GM21381 (cell line): ENCODE data around the gene BTF3.
"Not testable (repeated sequence)": the region's sequence is repeated elsewhere in the genome, so short reads cannot be mapped to it uniquely, and the experiment has no call there.

ENCODE experiments used
- ATAC-seq: cut with Tn5 transposase; IDR thresholded peaks from one replicate; pipeline ENCODE4 v1.9.1; 2021; ENCODE audit warnings: mild to moderate bottlenecking, moderate library complexity; ENCODE audit not compliant: unreplicated experiment

BTF3 gene

DNA sequence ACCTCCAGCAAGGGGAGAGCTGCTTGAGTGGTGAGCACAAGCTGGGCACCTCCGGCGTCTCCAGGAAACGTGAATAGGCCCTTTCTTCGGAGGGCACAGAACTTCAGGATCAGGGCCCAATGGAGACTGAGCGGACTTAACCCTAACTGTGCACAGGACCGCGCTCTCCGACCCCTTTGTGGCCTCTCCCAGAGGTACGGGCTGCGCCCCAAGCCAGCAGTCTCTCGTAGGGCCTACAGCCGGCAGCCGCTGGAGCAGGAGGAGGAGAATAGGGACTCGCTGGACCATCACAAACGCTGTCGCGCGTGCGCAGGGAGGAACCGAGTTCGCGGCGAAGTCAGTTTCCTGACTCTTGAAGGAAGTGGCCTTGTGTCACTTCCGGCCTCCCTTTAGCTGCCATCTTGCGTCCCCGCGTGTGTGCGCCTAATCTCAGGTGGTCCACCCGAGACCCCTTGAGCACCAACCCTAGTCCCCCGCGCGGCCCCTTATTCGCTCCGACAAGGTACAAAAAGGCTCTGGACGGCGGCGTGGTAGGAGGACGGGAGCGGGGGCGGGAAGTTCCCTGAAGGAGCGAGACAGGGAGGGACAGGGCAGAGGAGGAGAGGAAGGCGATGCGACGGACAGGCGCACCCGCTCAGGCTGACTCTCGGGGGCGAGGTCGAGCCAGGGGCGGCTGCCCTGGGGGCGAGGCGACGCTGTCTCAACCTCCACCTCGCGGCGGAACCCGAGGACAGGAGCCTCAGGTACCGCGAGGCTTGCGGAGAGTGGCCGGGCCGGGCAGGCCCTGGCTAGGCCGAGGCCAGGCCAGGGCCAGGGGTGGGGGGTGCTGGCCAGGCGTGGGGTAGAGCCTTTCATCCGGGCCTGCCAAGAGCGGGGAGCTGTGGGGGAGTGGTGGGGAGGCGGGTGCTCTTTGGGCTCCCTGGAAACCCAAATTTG, at the start of gene BTF3:
BTF3 (plus strand) TSS at position 386 of the 936 bp plus-strand sequence; CDS start at position 612, 226 bp downstream.
- ATAC-seq, result peak; percentile 94

DNA sequence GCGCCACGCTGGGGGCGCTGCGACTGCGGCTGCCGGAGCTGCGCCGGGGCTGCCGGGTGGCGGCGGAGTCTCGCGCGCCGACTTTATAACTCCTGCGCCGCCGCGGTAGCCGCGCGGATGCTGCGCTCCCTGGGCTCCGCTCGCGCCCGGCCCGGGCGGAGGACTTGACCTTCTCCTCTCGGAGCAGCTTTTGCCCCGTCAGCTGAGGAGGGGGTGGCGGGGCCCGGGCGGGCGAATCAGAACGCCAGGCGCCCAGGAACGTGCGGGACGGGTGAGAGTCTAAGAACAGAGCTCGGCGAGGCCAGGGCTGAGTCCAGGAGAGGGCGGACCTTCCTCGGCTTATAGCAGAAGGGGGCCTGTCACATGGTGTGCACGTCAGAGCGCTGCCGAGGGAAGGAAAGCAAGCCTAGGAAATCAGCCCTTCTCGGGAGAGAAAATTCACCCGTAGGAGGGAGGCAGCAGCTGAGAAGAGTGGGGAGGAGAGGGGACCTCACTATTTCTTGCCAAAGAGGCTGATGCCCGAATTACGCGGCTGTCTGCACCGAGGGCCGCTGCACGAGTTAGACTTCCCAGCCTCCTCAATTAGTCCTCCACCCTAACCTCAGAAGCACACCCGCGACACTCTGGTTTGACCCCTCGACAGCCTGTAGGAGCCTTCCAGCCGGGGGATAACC, 49.6 kb upstream of the BTF3 start, which contains the start of gene FOXD1:
FOXD1 (minus strand) TSS at position 315 of the 674 bp plus-strand sequence. CDS start 415 bp downstream, outside the sequence.
- ATAC-seq, result no peak

DNA sequence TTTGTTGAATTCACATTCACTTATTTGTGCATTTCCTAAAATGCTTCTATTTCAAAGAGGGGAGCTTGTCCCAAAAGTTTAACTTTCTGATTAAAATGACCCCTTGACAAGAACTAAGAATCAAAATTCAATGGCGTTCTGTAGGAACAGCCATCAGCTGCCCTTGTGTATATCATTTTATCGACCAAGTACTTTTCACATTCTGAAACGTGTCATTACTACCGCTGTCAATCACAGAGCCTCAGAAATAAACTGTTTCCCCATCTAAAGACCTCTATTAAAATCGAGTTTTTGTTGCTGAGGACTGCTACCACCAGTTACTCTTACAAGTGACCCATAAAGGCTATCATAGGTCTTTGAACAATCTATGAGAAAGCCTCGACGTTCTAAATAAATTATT, 48.1 kb upstream of the BTF3 start:
- ATAC-seq, result no peak

DNA sequence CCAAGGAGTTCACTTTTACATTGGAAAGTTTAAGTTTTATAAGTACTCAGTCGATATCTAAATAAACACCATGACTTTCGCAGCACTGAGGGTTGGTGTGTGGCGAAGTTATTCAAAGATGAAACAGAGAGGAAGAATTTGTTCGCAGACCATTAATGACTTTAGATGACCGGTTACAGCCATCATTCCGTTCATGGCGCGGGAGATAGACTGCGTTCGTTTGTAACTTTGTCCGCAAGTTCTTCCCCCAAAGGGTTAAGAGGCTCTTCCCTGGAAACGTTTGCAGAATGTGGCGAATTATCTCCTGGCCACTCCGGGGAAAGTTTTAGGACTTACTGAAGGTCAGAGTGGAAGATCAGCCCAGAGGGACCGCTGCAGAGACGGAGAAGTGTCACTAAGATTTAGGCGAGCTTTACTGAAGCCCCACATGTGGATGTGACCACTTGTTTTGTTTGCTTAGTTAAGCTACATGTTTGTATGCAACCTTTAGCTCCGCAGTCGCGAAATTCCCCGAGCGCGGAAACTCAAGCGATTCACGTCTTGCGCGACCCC, 47.5 kb upstream of the BTF3 start:
- no peak for ATAC-seq

DNA sequence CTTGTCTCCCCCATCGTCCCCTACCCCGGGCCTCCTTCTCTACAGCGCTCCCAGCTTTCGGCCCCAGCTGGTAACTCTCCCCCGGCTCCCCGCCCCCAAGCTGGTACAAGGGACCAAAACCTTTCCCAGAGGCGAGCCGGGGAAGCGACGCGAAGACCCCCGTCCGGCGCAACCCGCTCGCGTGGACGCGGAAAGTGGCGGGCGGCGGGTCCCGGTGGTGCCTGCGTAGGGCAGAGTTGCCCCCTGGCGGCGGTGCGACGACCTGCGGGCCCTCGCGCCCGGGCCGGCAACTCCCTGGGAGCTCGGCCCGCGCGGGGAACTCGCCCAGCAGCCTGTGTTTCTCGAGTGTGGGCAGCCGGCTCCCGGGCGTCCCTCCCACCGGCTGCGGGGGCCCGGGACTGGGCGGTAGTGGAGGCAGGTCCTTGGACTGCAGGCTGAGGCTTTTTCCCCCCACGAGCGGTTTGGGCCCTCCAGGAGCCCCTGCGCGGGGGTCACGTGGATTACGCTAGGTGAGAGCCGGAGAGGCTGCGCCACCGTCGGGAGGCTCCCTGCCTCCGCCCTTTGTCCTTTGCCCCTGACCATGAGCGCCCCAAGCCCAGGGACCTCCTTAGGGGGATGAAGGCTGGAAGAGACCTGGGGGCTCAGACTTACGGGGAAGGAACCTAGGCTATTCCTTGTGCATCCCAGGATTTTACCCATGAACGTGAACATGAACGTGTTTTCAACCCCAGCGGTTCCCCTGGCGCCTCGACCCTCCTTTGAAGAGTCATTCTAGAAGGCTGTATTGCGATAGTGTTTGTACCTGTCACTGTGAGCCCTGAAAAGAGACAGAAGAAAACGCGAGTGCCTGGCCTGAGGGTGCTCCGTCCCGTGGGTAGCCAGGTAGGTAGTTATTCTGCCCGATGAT, 46.8 kb upstream of the BTF3 start:
- ATAC-seq, result no peak

DNA sequence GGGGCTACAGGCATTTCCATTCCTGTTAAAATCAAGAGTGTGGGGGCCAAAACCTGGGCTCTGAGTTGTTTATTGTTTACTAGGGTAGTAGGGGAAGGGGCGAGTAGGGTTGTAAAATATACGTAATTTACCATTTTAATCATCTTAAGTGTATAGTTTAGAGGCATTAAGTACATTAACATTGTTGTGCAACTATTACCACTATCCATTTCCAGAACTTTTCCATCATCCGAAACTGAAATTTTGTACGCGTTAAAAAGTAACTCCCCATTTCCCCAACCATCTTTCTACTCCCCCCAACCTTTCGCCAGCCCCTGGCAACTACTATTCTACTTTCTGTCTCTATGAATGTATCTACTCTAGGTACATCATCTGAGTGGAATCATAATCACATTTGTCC, 46.0 kb upstream of the BTF3 start:
- ATAC-seq, result no peak

DNA sequence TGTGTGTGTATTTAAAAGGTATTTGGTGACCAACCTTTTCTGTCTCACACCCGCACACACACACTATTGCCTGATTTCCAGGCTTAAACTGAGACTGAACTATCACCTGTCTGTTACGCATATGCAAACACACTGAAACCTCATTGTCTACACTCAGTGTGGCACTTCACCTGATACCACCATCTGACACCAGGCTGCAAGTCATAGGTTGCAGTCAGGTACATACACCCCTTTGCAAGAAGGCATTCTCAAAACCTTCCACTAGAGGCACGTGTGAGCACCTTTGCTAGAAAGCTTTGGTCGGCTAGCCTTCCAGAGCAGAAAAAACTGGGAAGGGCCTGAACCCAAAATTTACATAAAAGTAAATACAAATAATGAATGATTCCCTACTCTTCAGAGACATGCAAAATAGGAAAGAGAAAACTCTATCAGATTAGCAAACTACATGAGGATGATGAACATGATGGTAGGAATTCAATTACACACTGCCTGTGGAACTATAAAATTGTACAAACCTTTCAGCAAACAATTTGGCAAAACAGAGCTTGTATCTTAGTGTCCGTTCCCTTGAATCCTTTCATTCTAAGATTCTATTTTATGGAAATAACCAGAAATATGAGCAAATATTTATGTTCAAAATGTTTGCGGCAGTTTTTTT, 43.7 kb upstream of the BTF3 start:
- ATAC-seq, result peak; percentile 74

DNA sequence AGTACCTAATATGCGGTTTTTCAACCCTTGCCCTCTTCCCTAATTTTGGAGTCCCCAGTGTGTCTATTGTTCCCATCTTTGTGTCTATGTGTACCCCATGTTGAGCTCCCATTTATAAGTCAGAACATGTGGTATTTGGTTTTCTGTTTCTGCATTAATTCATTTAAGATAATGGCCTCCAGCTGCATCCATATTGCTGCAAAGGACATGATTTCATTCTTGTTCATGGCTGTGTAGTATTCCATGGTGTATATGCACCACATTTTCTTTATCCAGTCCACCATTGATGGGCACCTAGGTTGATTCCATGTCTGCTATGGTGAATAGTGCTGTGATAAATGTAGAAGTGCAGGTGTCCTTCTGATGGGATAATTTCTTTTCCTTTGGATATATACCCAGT, 41.8 kb upstream of the BTF3 start:
- ATAC-seq, result not testable (repeated sequence)

DNA sequence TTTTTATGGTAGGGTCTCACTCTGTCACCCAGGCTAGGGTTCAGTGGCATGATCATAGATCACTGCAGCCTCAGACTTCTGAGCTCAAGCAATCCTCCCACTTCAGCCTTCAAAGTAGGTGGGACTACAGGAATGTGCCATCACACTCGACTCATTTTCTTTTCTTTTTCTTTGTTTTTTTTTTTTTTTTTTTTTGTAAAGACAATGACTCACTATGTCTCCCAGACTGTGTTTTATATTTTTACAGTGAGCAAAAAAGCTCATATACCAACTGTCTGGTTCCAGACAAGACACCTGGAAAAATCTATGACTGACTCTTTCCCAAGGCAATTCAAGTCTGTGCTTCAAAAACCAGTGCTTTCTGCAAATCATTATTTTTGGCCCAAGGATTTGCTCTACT, 38.9 kb upstream of the BTF3 start:
- no peak for ATAC-seq

DNA sequence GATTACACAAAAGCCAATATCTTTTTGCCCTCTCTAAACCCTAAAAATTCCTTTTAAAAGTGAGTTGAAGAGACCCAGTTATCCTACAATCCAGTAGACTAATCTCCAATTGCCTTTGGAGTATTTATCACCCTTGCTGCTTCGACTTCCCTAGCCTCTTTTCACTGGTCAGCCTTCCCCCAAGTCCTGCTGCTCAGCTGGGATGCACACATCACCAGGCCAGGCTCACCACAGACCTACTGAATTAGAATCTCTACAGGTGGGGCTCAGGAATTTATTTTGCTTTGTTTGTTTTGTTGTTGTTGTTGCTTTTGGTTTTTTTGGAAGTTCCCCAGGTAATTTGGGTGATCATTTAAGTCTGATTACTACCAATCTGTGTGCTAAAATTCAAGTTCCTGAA, 38.1 kb upstream of the BTF3 start:
- no peak for ATAC-seq

DNA sequence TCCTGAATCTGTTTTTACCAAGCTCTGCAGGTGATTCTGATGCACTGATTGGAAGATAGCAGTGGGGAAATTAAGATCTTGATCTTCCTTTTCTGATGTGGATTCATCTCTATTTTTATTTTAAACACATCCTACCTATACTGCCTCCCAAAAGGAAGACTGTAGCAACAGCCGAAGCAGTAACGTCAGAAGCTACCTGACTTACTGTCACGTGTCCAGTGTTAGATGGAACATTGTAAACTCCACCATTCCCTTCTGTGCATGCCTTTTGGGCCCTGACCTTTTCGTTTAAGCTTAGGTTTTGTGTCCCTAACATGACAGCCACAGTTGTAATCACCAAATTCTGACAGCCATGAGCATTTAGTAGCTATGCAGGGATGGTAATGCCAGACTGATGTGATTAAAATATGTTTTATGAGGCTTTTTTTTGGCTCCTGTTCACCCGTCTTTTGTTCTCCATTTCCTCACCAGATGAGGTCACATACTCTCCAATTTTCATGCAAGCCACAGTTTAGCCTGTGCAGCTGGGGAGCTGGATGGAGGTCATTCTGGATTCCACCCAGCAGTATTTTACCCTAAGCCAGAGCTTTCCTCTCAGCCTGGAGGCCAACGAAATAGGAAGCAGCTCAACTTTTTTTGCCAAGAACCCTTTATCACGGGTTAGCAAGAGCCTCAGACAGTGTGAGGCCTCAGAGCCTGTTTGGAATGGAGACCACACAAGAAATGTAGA, 34.1 kb upstream of the BTF3 start:
- no peak for ATAC-seq

DNA sequence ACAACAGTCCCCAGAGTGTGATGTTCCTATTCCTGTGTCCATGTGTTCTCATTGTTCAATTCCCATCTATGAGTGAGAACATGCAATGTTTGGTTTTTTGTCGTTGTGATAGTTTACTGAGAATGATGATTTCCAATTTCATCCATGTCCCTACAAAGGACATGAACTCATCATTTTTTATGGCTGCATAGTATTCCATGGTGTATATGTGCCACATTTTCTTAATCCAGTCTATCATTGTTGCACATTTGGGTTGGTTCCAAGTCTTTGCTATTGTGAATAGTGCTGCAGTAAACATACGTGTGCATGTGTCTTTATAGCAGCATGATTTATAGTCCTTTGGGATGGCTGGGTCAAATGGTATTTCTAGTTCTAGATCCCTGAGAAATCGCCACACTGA, 29.6 kb upstream of the BTF3 start:
- not testable (repeated sequence) for ATAC-seq

DNA sequence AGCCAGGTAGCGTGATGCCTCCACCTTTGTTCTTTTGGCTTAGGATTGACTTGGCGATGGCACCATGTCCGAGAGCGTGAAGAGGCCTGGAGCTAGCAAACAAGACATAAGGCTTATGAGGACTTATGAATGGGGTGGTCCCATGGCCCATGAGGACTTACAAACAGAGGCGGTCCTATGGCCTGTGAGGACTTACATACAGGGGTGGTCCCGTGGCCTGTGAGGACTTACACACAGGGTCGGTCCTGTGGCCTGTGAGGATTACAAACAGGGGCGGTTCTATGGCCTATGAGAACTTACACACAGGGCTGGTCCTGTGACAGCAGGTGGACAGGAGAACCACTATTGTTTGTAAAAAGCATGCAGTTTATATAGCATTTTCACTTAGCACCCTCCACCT, 28.4 kb upstream of the BTF3 start:
- ATAC-seq, result no peak

DNA sequence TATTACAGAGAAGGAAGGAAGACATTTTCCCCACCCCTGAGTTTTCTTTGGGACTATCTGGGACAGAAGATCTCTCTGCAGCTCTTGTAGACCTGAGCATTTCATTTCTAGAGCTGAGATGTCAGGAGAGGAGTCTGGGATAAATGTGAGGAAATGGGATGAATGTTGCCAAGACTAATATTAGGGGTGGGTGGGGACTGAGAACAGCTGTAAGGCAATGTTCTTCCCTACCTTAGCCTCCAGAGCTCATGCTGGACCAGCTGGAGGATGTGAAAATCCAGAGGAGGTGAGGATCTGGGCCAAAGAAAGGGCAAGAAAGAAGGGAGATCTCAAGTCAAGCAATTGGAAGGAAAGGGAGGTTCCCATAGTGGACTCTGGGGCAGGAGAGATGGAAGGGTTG, 26.6 kb upstream of the BTF3 start:
- ATAC-seq, result no peak

DNA sequence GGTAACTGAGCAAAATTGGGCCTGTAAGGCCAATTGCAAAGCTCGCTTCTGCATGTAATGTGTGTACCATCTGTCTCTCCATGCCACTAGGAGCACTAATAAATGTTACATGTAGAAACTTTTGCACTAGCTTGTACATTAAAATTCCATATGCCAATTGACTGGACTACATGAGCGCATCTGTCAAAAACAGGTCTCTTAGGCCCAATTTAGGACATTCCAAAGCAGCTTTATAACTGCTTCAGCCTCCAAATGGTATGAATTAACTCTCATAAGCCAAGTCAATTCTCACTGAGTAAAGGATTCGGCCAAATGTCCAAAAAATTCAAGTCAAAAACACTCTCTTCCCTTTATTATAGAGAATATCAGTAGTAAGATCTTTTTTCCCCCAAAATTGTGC, 26.1 kb upstream of the BTF3 start:
- no peak for ATAC-seq

DNA sequence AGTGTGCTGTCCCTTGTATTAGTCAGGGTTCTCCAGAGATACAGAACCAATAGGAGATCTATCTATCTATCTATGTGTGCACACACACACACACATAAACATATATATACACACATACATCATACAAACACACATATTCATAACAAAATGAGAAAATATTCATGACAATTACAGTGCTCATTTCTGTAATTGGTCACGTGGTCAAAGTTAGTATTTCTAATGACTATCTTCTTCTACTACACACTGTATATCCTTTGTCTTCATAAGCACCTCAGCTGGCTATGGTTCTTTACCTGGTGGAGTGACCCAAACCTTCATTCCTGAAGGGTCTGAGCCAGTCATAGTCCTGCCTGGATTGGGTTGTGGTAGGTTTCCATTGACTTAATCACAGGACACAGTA, 17.7 kb upstream of the BTF3 start:
- no peak for ATAC-seq

DNA sequence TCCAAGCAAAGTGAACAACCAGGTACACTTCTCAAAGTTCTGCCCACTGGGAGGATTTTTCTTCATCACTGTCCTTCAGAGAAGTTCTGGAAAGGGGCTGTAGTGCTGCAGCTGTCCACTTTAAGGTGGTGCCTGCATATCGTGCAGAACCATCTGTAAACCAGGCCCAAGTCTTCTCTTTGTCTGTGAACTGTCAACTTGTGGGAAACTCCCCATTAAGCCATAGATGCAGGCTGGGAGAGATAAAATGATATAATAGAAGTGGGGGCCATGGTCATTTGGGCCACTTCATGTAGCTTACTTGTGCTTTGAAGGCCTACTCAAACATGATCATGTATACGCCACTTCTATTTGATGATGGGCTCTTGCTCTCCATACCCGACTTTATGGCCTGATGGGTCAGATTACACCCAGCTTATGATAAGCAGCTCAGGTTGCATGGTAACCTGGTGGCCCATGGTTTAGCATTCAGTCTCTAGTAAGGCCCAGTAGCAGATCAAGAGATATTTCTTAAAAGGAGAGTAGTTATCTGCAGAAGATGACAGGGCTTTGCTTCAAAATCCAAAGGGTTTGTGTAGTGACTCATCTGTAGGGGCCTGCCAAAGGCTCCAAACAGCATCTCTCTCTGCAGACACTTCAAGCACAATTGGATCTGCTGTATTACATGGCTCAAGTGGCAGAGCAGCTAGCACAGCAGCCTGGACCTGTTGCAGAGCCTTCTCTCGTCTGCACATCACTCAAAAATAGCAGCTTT, 15.7 kb upstream of the BTF3 start:
- no peak for ATAC-seq

DNA sequence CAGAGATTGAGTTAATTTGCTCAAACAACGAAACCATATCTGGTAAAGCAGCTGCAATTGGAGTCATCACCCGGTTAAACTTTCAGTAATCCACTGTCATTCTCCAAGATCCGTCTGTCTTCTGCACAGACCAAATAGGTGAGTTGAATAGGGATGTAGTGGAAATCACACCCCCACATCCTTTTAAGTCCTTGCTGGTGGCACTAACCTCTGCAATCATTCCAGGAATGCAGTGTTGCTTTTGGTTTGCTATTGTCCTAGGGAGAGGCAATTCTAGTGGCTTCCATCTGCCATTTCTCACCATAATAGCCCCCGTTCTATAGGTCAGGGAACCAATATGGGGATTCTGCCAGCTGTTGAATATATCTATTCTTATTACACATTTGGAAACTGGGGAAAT, 14.6 kb upstream of the BTF3 start:
- ATAC-seq, result no peak

DNA sequence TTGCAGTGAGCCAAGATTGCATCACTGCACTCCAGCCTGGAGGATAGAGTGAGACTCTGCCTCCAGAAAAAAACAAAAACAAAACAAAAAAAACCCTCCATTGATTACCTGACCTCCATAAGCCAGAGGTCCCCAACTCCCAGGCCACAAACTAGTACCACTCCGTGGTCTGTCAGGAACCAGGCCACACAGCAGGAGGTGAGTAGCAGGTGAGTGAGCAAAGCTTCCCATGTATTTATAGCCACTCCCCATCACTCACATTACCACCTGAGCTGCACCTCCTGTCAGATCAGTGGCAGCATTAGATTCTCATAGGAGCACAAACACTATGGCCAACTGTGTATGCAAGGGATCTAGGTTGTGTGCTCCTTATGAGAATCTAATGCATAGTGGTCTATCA, 13.7 kb upstream of the BTF3 start:
- no peak for ATAC-seq
